B cell (primary cell): Measurements from ENCODE around the gene SLC44A4. TPM values are rescaled to one million over a fixed set of nuclear protein-coding genes. Genes with fewer than 3 reads are reported as not detected.

Experiments
- ATAC-seq: fragments of 200-7000 bp; cut with Tn5 transposase; one replicate; pipeline ENCODE4 v1.10.0; 2021; ENCODE audit warnings: low read depth, mild to moderate bottlenecking, moderate number of reproducible peaks, moderate library complexity
- CTCF ChIA-PET: fragments of 350-600 bp; sonication (Branson Sonifier 250); formaldehyde crosslinking; loops from one replicate; lab custom pipeline; 2021; ENCODE audit warnings: antibody characterized with exemption, inconsistent platforms; lab: Charles Lee
- POLR2A ChIA-PET: fragments of 350-600 bp; sonication (Branson Sonifier 250); formaldehyde crosslinking; loops from one replicate; lab custom pipeline; 2021; ENCODE audit warnings: antibody characterized with exemption; lab: Charles Lee
- DNase-seq: peaks from one replicate; pipeline ENCODE4 v3.0.0; 2013
- H2AFZ ChIP-seq: 2 replicates; pipeline ENCODE4 v1.6.1; 2012; ENCODE audit warnings: mild to moderate bottlenecking, low read depth, low read length; ENCODE audit not compliant: insufficient read depth, poor library complexity, severe bottlenecking
- H3K27ac ChIP-seq, 2 donors: 1 replicate in 1 of 2; 2 replicates in 1 of 2; pipeline ENCODE4 v1.5.1; 2012 to 2013; ENCODE audit warnings: low read length in 2 of 2, mild to moderate bottlenecking in 2 of 2, moderate library complexity in 1 of 2
- H3K27me3 ChIP-seq, 4 experiments: fragments of 200-600 bp in 1 of 4; sonication (generic) in 1 of 4; replicated peaks in 1 of 4; 1 replicate in 2 of 4; 2 replicates in 2 of 4; pipeline versions ENCODE4 v1.6.1 to v1.7.0; 2013 to 2016; ENCODE audit warnings: low read length in 3 of 4, mild to moderate bottlenecking in 2 of 4, mixed read lengths in 1 of 4, moderate library complexity in 1 of 4; ENCODE audit not compliant: insufficient read depth in 4 of 4, control insufficient read depth in 3 of 4; ENCODE audit errors: control extremely low read depth in 1 of 4
- H3K36me3 ChIP-seq, 2 experiments: replicated peaks in 1 of 2; 1 replicate in 1 of 2; 2 replicates in 1 of 2; pipeline versions ENCODE4 v1.6.1 to v1.7.1; 2013; ENCODE audit warnings: low read length in 1 of 2; ENCODE audit not compliant: insufficient read depth in 2 of 2, control insufficient read depth in 1 of 2; ENCODE audit errors: control extremely low read depth in 1 of 2, extremely low read depth in 1 of 2
- H3K4me1 ChIP-seq, 2 donors: fragments of 200-600 bp in 1 of 2; sonication (generic) in 1 of 2; 1 replicate in 1 of 2; 2 replicates in 1 of 2; pipeline versions ENCODE4 v1.5.1 to v1.6.1; 2013 to 2017; ENCODE audit warnings: low read length in 2 of 2; ENCODE audit not compliant: control insufficient read depth in 2 of 2, insufficient read depth in 2 of 2
- H3K4me2 ChIP-seq: replicated peaks from 2 replicates; pipeline ENCODE3; 2012; ENCODE audit warnings: mild to moderate bottlenecking, low read depth, low read length; ENCODE audit not compliant: poor library complexity, severe bottlenecking
- H3K4me3 ChIP-seq, 5 experiments: fragments of 200-600 bp in 1 of 5; sonication (generic) in 1 of 5; 1 replicate in 3 of 5; 2 replicates in 2 of 5; pipeline versions ENCODE4 v1.5.1 to v1.7.0; 2011 to 2016; ENCODE audit warnings: low read length in 4 of 5, mild to moderate bottlenecking in 4 of 5, low read depth in 2 of 5, control low read depth in 1 of 5, moderate library complexity in 1 of 5; ENCODE audit not compliant: insufficient read depth in 1 of 5; ENCODE audit errors: control extremely low read depth in 1 of 5, extremely low read depth in 1 of 5
- H3K79me2 ChIP-seq: fragments of 200-600 bp; sonication (generic); one replicate; pipeline ENCODE4 v1.6.0; 2016; ENCODE audit warnings: low read length; ENCODE audit not compliant: control insufficient read depth, insufficient read depth
- H3K9ac ChIP-seq: fragments of 200-600 bp; sonication (generic); 2 replicates; pipeline ENCODE4 v1.6.1; 2017; ENCODE audit warnings: mild to moderate bottlenecking, low read length, moderate library complexity
- H3K9me3 ChIP-seq, 3 donors: one replicate each; pipeline versions ENCODE4 v1.6.1 to v1.7.1; 2013; ENCODE audit warnings: low read length in 2 of 3; ENCODE audit not compliant: control insufficient read depth in 2 of 3, insufficient read depth in 1 of 3; ENCODE audit errors: control extremely low read depth in 1 of 3
- H4K20me1 ChIP-seq: 2 replicates; pipeline ENCODE4 v1.6.0; 2012; ENCODE audit warnings: mild to moderate bottlenecking, low read length; ENCODE audit not compliant: insufficient read depth, control insufficient read depth, poor library complexity, severe bottlenecking
- H3K27ac Mint-ChIP-seq: one replicate; pipeline ENCODE4 v1.8.0; 2021; ENCODE audit warnings: mixed read lengths
- H3K27me3 Mint-ChIP-seq: one replicate; pipeline ENCODE4 v1.8.0; 2021; ENCODE audit warnings: mixed read lengths
- H3K4me1 Mint-ChIP-seq: one replicate; pipeline ENCODE4 v1.8.0; 2021; ENCODE audit warnings: mixed read lengths
- H3K4me3 Mint-ChIP-seq: one replicate; pipeline ENCODE4 v1.8.0; 2021; ENCODE audit warnings: mixed read lengths
- H3K9me3 Mint-ChIP-seq: one replicate; pipeline ENCODE4 v1.8.0; 2022; ENCODE audit warnings: mixed read lengths; ENCODE audit not compliant: insufficient read depth
- EZH2 ChIP-seq: IDR thresholded peaks from 2 replicates; pipeline ENCODE4 v1.6.1; 2012; ENCODE audit warnings: borderline replicate concordance, low read depth, mild to moderate bottlenecking, moderate library complexity, low read length; ENCODE audit not compliant: insufficient read depth, poor library complexity, severe bottlenecking
- WGBS: methylation state at CpG from one replicate; pipeline ENCODE4 v1.1.5; 2013; ENCODE audit warnings: missing lambda C conversion rate; ENCODE audit not compliant: insufficient coverage; 5-methylcytosine and 5-hydroxymethylcytosine counted together
- intact Hi-C: fragments of 100-400 bp; cut with micrococcal nuclease; formaldehyde crosslinking; loops from one replicate; pipeline ENCODE4 v1.10.0; 2022
- polyA plus RNA-seq: library from polyadenylated mRNA; depleted of rRNA; stranded (reverse); fragments of >200 nt; gene quantifications from 2 replicates; pipeline ENCODE4 v1.2.3, GENCODE V29; 2012
- total RNA-seq, 2 donors: library from RNA; stranded (reverse); fragments of 120-200 nt in 1 of 2; gene quantifications; 1 replicate in 1 of 2; 2 replicates in 1 of 2; pipeline versions ENCODE4 v1.2.3 to v1.2.4, GENCODE V29; 2013 to 2022
- TF ChIP-seq, protein P1 (sequence below): fragments of 200-600 bp; IDR thresholded peaks from one replicate; pipeline ENCODE4 v1.8.0; 2022; ENCODE audit warnings: antibody characterized with exemption, mild to moderate bottlenecking

Gene SLC44A4
- total and polyA plus RNA-seq, 2 donors (not counting 1 experiment from before 2014, with no cell fraction given) = not detected

DNA sequence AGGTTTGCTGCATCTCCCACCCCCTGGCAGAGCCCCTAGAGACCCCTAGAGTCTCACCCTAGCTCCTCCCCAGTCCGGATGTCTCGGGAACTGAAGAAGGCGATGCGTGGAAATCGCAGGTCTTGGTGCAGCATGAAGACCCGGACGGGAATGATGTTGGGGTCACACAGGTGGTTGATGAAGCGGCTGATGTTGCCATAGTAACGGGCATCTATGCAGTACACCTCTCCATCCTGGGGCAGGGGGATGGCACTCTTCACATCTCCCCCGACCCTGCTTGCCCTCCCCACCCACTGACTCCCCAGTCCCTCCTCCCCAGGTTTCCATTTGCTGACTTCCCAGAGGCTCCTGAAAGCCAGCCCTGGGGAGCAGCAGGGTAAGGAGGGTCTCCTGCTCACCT, 1.8 kb upstream of the SLC44A4 start:
- Mint-ChIP-seq H3K4me3 (no peak overlapping the region), H3K27ac (no peak overlapping the region), H3K9me3 (no peaks in the 10 kb centered on the region), H3K27me3 (no peaks in the 10 kb centered on the region), H3K4me1 (no peaks in the 10 kb centered on the region)
- Histone ChIP-seq H3K79me2 (no peaks in the 10 kb centered on the region), H4K20me1 (no peaks in the 10 kb centered on the region), H2AFZ (no peak overlapping the region), H3K36me3 (peaks cover 0 to 53% of the 10 kb centered on the region in 2 experiments), H3K9ac (no peak overlapping the region), H3K4me1 (no peaks in the 10 kb centered on the region), H3K4me2 (no peak overlapping the region), H3K9me3 (no peaks in the 10 kb centered on the region), H3K27me3 (no peaks in the 10 kb centered on the region), H3K4me3 (no peak overlapping the region), H3K27ac (no peak overlapping the region)
- 100% methylated on average over 1 of the region's 10 CpGs for WGBS
- CTCF ChIA-PET = no interaction called here
- intact Hi-C loops = no loop called here
- TF ChIP-seq, protein P1, sequence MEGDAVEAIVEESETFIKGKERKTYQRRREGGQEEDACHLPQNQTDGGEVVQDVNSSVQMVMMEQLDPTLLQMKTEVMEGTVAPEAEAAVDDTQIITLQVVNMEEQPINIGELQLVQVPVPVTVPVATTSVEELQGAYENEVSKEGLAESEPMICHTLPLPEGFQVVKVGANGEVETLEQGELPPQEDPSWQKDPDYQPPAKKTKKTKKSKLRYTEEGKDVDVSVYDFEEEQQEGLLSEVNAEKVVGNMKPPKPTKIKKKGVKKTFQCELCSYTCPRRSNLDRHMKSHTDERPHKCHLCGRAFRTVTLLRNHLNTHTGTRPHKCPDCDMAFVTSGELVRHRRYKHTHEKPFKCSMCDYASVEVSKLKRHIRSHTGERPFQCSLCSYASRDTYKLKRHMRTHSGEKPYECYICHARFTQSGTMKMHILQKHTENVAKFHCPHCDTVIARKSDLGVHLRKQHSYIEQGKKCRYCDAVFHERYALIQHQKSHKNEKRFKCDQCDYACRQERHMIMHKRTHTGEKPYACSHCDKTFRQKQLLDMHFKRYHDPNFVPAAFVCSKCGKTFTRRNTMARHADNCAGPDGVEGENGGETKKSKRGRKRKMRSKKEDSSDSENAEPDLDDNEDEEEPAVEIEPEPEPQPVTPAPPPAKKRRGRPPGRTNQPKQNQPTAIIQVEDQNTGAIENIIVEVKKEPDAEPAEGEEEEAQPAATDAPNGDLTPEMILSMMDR = no peak
- TF ChIP-seq EZH2 = no peak
- ATAC-seq = no peak
- POLR2A ChIA-PET = no interaction called here
- DNase-seq = no peak

DNA sequence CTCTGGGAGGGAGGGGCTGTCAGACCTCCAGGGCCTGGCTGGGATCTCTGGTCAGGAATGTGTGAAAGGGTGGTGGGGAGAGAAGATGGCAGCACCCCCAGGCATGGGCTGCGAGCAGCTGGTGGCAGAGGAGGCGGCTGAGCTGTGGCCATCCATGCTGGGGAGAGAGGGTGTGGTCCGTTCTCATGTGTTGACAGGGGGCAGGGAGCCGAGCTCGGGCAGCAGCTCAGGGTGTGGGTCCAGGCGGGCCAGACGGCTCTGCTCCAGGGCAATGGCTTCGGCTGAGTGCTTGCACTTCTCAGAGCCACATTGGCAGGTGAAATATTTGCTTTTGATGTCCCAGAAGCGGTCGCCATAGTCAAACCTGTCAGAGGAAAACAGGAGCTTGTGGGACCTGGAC, 1.1 kb upstream of the SLC44A4 start:
- Histone ChIP-seq H3K4me1 (no peaks in the 10 kb centered on the region), H3K79me2 (no peaks in the 10 kb centered on the region), H3K9me3 (no peaks in the 10 kb centered on the region), H4K20me1 (no peaks in the 10 kb centered on the region), H2AFZ (no peak overlapping the region), H3K27ac (no peak overlapping the region), H3K4me3 (no peak overlapping the region), H3K36me3 (peaks cover 0 to 48% of the 10 kb centered on the region in 2 experiments), H3K9ac (no peak overlapping the region), H3K27me3 (no peaks in the 10 kb centered on the region), H3K4me2 (no peak overlapping the region)
- ChIA-PET CTCF (no interaction called here), POLR2A (no interaction called here)
- DNase-seq = no peak
- no peak for TF ChIP-seq EZH2
- TF ChIP-seq, protein P1 = no peak
- 95% methylated on average over 10 of the region's 10 CpGs for WGBS
- H3K27me3 Mint-ChIP-seq = no peaks in the 10 kb centered on the region
- intact Hi-C loops = no loop called here
- no peaks in the 10 kb centered on the region for H3K9me3 Mint-ChIP-seq
- H3K27ac Mint-ChIP-seq = no peak overlapping the region
- no peak overlapping the region for H3K4me3 Mint-ChIP-seq
- no peaks in the 10 kb centered on the region for H3K4me1 Mint-ChIP-seq
- ATAC-seq = no peak
